ENCODE results near the gene CBARP.

Gene CBARP

GRCh38 chr19:1227304-1228054 is 10.3 kb downstream of the CBARP start:
- no peak for DNase-seq (ENCODE audit: low read depth)

- DNase-seq (ENCODE audit: low read depth) = no peak
Observed at GRCh38 chr19:1226522-1227303, 11.1 kb downstream of the CBARP start.

GRCh38 chr19:1226227-1226518 is 11.6 kb downstream of the CBARP start:
- no peak for DNase-seq (ENCODE audit: low read depth)

GRCh38 chr19:1225440-1226226 is 12.2 kb downstream of the CBARP start:
- DNase-seq (ENCODE audit: low read depth) = no peak

GRCh38 chr19:1224847-1225246 is 13.0 kb downstream of the CBARP start:
- DNase-seq (ENCODE audit: low read depth) = no peak

GRCh38 chr19:1224047-1224825 is 13.6 kb downstream of the CBARP start:
- no peak for DNase-seq (ENCODE audit: low read depth)

GRCh38 chr19:1223018-1223855 is 14.6 kb downstream of the CBARP start:
- no peak for DNase-seq (ENCODE audit: low read depth)

GRCh38 chr19:1222394-1222793 is 15.4 kb downstream of the CBARP start:
- no peak for DNase-seq (ENCODE audit: low read depth)

- no peak for DNase-seq (ENCODE audit: low read depth)
Observed at GRCh38 chr19:1221904-1222255, 15.9 kb downstream of the CBARP start.

- no peak for DNase-seq (ENCODE audit: low read depth)
Observed at GRCh38 chr19:1220976-1221903, 16.6 kb downstream of the CBARP start.

- DNase-seq (ENCODE audit: low read depth) = no peak
Observed at GRCh38 chr19:1220477-1220930, 17.3 kb downstream of the CBARP start.

- no peak for DNase-seq (ENCODE audit: low read depth)
Observed at GRCh38 chr19:1219786-1220476, 17.9 kb downstream of the CBARP start.

GRCh38 chr19:1218751-1219567 is 18.8 kb downstream of the CBARP start:
- no peak for DNase-seq (ENCODE audit: low read depth)

- DNase-seq (ENCODE audit: low read depth) = no peak
Observed at GRCh38 chr19:1217366-1217765, 20.4 kb downstream of the CBARP start.

GRCh38 chr19:1216756-1217155 is 21.0 kb downstream of the CBARP start:
- DNase-seq (ENCODE audit: low read depth) = no peak

GRCh38 chr19:1214862-1215731 is 22.7 kb downstream of the CBARP start:
- no peak for DNase-seq (ENCODE audit: low read depth)

GRCh38 chr19:1214299-1214861 is 23.4 kb downstream of the CBARP start:
- no peak for DNase-seq (ENCODE audit: low read depth)
